SIG-M5 (cell line): ENCODE results near the gene SV2A.
"Not testable (repeated sequence)": the region's sequence is repeated elsewhere in the genome, so short reads cannot be mapped to it uniquely, and the experiment has no call there.

Experiments
- DNase-seq: peaks from one replicate; lab custom pipeline; 2025; lab: John Stamatoyannopoulos, UW

The SV2A gene

DNA sequence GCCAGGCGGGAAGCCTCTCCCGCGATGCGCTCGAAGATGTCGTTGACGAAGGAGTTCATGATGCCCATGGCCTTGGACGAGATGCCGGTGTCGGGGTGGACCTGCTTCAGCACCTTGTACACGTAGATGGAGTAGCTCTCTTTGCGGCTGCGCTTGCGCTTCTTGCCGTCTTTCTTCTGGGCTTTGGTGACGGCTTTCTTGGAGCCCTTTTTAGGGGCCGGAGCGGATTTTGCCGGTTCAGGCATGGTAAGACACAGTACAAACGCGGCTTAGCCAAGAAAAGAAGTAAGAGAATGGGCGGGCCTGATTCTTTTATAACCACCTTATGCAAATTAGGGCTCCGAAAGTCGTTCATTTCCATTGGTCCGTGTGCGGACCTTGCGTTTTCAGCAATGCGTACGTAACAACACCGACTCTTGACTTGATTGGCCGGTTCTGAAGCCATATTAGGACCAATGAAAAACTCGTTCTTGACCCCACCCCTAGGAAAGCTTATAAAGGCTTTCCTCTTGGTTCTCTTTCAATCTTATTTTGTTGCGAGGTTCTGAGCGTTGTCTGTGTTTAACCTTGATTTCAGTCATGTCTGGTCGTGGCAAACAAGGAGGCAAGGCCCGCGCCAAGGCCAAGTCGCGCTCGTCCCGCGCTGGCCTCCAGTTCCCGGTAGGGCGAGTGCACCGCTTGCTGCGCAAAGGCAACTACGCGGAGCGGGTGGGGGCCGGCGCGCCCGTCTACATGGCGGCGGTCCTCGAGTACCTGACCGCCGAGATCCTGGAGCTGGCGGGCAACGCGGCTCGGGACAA lies 31.0 kb downstream of the SV2A start:
- peak; percentile 99 for DNase-seq

DNA sequence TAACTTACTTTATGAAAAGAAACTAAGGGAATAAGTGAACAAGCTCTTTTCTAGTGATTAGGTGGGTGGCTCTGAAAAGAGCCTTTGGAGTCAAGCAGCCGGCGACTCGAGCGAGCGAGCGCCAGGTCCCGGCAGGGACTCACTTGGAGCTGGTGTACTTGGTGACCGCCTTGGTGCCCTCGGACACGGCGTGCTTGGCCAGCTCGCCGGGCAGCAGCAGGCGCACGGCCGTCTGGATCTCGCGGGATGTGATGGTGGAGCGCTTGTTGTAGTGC lies 31.6 kb downstream of the SV2A start:
- not testable (repeated sequence) for DNase-seq

DNA sequence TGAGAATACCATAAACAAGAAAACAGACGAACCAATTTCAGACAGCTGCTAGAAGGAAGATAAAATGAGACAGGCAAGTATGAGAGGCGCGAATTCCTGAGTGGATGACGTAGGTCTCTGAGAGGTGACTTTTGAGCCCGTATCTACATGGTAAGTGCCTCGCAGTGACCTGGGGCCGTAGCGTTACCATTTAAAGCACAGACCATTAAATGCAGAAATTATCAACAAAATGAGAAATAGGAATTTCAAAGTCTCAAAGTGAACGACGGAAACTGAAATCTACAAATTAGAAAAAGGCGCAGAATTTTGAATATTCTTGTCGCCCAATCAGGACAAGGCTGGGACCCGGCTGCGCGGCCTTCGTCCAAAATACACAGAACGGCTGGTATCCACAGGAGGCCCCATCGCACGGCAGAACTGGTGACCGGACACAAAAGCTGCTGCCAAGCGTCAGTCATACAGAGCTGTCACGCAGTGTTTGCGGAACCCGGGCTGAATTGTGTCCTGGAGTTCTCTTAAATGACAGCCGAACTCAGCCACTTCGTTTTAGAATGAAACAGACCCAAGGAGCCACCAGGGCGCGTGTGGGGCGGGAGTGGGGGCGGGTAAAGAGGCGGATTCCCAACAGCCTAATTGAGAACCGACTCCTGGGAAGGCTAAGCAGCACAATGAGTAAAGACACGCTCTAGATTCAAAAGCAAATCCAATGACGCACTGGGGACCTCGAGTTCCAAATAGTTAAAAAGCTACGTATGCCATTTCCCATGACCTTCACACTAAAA lies 32.1 kb downstream of the SV2A start:
- peak; percentile 87 for DNase-seq

GRCh38 chr1:149884433-149885338 lies 33.0 kb downstream of the SV2A start:
- peak; percentile 93 for DNase-seq

GRCh38 chr1:149883598-149884247 lies 33.9 kb downstream of the SV2A start:
- DNase-seq: no peak

DNA sequence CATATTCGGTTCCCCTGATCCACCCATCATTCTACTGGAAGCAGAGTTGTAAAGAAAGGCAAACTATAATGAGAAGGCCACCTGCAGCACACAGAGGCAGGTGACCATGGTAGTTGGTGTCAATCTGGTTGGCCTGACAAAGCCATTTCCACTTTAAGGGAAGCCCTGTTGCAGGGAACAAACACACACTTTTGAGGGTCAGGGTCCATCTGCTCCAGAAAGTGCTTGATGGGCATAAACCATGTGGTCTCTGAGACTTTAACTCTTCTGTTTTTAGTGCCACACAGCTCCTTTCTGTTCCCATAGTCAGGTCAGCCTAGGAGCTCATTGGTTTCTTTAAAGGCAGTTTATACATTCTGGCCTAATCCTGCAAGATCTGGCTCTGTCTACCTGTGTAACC lies 35.8 kb downstream of the SV2A start:
- DNase-seq: no peak

- no peak for DNase-seq
Measured at GRCh38 chr1:149879556-149879955, 38.1 kb downstream of the SV2A start.

GRCh38 chr1:149877211-149877946 lies 40.3 kb downstream of the SV2A start:
- no peak for DNase-seq

DNA sequence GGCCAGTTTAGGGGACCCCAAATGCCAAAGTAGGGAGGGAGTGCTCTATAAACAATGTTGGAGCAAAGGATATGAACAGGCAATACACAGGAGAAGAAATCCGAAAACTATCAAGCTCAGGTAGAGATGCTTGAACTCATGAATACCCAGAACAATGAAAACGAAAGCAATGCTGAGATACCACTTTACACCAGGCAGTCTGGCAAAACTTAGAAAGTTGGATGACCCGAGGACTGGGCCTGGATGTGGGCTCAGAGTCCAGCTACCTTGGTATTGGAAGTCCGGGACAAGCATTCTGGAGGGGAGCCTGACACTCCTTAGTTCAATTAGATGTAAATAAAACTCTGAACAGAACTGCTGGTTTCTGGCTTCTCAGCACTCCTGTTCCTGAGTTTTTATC lies 44.6 kb downstream of the SV2A start:
- not testable (repeated sequence) for DNase-seq

- DNase-seq: not testable (repeated sequence)
Measured at GRCh38 chr1:149866887-149867286, 50.8 kb downstream of the SV2A start.

- DNase-seq: not testable (repeated sequence)
Measured at GRCh38 chr1:149861497-149862054, 56.1 kb downstream of the SV2A start.

DNA sequence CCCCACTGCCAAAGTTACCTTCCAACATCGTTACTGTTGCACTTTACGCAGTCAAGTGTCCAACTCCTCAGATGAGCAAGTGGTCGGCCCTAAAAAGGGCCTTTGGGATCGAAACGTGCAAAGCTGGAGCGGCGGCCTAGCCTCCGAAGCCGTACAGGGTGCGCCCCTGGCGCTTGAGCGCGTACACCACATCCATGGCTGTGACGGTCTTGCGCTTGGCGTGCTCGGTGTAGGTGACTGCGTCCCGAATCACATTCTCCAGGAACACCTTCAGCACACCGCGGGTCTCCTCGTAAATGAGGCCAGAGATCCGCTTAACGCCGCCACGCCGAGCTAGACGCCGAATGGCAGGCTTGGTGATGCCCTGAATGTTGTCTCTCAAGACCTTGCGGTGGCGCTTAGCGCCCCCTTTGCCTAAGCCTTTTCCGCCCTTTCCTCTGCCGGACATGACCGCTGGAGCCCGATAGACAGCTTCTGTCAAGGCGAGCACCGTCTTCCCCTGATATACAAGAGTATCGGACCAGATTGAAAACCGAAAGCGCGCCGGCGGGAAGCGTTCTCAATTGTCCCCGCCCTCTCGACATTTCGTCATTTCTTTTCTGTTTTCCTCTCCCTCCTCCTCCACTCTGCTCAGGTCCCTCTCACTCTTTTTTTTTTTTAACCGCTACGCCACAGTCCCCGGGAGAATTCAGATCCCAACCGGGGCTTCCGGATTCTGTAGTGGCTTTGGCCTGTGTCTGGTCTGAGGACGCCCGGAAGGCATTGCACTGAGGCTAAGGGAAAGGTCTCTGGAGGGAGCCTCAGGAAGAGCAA lies 56.8 kb downstream of the SV2A start:
- DNase-seq: not testable (repeated sequence)

DNA sequence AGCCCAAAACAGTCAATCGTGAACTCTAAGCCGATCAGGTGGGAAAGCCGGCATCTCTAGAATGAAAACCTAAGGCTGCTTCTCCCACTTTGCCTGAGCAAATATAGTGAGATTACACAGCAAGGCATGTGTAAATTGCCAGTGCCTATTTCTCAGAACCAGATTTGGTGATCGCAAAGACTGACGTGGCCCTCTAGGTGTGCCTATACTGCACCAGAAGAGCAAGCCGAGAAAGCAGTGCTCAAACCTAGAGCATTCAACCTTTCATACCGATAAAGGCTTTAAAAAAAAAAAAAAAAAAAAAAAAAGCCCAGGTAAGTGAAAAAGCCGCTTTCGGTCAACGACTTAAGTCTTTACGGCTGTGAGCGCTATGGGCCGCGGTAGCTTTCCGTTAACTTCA lies 57.4 kb downstream of the SV2A start:
- DNase-seq: not testable (repeated sequence)
